Activated CD4-positive, alpha-beta T cell treated with anti-CD3 and anti-CD28 coated beads for 4 hours (primary cell): ENCODE results near the gene MAP4K4.

Experiments used
- DNase-seq, 2 donors: peaks; one replicate each; pipeline ENCODE4 v3.0.0-alpha.2; 2020

Gene MAP4K4

DNA sequence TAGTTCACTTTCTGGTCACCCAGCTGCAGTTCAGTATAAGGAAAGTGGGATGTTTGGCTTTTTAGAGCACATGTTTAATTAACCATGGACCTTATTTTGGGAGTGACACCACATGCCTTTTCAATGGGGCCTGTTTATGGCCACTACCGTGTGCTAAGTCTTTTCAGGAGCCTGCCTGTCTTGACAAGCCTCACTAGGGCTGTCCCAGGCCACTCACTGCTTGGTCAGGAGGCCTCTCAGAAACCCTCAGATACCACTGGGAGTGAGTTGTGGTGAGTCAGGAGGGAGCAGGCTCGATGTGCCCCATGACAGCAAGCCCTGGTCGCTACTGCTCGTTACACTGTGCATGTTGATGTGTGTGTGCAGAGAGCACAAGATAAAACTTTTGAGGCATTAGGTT, 123.0 kb downstream of the MAP4K4 start:
- no peak for DNase-seq

GRCh38 chr2:101821059-101821805, 123.7 kb downstream of the MAP4K4 start:
- DNase-seq, result no peak

DNA sequence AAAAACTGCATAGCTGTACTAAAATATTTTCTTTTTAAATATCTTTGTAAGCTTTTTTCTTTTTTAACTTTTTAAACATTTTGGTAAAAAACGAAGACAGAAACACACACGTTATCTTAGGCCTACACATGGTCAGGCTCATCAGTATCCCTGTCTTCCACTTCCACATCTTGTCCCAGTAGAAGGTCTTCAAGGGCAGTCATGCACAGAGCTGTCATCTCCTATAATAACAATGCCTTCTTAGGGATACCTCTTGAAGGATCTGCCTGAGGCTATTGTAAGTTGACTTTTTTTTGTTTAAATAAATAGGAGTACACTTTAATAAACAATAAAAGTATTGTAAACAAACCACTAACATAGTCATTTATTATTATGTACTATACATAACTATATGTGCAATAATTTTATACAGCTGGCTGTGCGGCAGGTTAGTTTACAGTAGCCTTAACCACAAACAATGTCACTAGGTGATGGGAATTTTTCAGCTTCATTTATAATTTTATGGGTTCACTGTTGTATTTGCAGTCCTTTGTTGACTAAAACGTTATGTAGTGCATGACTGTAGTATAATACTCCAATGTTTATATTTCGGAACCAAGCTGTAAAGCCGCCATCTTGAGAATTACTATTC, 124.4 kb downstream of the MAP4K4 start:
- DNase-seq, result no peak

DNA sequence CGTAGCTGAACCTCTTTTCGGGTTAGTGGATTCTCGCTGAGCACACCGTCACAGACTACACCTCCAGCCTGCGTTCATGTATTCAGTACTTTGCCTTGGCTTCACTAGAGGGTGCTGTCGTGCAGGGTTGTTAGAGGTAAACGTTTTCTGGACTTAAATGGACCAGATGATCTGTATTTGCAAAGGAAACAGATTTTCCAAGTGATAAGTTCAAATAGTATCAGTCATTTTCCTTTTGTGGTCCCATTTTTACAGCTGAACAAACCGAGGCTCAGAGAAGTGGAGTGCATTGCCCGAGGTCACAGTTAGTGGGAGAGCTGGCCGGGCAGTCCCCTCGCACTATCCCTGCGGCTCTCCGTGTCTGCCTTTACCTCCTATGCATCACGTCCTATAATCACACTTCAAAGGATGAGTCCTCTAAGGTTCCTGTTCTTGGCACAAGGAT, 125.9 kb downstream of the MAP4K4 start:
- peak; percentile 69 to 74 for DNase-seq

DNA sequence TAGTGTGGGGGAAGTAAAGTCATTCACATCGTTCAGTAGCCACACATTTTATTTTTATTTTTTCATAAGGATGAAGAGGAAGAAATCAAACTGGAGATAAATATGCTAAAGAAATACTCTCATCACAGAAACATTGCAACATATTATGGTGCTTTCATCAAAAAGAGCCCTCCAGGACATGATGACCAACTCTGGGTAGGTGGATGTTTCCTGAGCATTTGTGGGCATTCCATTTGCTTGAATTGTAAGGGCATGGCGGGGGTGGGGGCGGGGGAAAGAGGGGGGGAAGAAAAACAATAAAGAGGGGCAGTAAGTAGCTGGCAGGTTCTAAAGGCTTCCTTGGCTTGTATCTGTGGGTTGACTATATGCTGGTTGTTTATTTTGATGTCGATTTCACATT, 126.4 kb downstream of the MAP4K4 start:
- DNase-seq, result no peak

DNA sequence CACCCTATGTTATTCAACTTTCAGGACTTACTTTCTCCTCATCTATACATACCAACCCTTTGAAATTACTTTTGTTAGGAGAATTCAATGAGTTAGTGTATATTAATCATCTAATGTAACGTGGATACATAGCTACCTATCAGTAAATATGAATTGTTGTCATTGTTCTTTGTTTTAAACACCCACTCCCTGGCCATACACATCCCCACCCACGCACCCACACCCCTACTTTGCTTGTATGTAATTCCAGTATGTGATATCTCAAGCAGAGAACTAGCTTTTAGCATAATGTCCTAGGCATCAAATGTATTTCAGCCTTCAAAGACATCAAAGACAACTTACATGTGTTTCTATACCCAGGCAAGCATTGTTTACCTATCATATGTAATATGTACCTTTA, 129.2 kb downstream of the MAP4K4 start:
- DNase-seq, result no peak

- DNase-seq, result no peak
Observed at GRCh38 chr2:101827246-101827645, 129.7 kb downstream of the MAP4K4 start.

- DNase-seq, result no peak
Observed at GRCh38 chr2:101828257-101828656, 130.8 kb downstream of the MAP4K4 start.

- no peak for DNase-seq
Observed at GRCh38 chr2:101828673-101829334, 131.3 kb downstream of the MAP4K4 start.

DNA sequence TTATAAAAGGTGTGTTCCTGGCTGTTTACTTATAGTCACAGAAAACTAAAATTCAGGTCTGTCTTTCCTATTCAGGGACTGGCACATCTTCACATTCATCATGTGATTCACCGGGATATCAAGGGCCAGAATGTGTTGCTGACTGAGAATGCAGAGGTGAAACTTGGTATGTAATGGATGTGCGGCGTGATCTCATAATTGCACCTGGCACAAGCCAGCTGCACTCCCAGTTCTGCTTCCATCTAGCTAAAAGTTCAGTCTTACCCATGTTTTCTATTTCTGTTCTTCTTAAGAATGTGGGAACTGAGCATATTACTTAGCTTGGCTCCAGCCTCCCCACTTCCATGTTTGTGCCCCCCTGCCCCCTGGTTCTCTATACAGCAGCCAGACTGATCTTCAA, 131.9 kb downstream of the MAP4K4 start:
- no peak for DNase-seq

GRCh38 chr2:101830146-101830545, 132.6 kb downstream of the MAP4K4 start:
- DNase-seq, result no peak

GRCh38 chr2:101830555-101830954, 133.0 kb downstream of the MAP4K4 start:
- no peak for DNase-seq

GRCh38 chr2:101831351-101831865, 133.9 kb downstream of the MAP4K4 start:
- DNase-seq, result peak; percentile 51 to 67

DNA sequence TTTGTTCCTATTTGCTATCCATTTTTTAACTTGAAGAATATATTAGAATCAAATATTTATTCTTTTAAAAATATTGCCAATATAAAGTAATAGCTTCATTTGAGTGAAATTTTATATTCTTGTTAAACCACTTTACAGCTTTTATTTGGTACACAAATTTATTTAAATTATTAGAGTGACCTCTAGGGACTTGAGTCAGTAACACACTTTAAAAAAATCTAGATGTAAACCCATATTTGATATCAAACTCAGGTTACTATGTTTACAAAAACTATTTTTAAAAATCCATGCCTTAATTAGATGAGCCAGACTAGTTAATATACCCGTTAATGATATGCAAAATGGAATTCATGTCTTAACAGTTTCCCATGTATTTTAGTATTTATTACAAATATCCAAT, 134.6 kb downstream of the MAP4K4 start:
- no peak for DNase-seq

DNA sequence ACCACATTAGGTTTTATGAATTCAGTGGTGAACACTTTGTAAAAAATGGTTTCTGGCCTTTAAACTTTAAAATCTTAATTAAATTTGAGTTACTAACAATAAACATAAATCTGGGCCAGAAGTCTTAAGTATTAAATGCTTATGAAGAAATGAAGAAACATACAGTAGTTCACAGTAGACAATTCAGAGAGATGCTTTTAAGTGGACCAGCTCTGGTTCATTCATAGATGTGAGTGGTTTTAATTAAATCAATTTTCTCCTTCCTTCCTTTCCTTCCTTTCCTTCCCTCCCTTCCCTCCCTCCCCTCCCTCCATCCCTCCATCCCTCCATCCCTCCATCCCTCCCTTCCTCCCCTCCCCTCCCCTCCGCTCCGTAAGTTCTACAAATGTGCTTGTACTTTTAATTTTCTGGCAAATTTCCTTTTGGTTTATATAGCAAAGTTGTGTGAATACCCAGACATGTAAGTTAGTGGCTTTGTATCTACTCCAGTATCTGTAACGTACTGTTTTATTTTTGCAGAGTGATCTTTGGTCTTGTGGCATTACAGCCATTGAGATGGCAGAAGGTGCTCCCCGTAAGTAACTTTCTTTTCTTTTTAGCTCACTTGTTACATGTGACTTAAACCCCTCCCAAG, 136.5 kb downstream of the MAP4K4 start:
- DNase-seq, result no peak

GRCh38 chr2:101837354-101837753, 139.8 kb downstream of the MAP4K4 start:
- no peak for DNase-seq

DNA sequence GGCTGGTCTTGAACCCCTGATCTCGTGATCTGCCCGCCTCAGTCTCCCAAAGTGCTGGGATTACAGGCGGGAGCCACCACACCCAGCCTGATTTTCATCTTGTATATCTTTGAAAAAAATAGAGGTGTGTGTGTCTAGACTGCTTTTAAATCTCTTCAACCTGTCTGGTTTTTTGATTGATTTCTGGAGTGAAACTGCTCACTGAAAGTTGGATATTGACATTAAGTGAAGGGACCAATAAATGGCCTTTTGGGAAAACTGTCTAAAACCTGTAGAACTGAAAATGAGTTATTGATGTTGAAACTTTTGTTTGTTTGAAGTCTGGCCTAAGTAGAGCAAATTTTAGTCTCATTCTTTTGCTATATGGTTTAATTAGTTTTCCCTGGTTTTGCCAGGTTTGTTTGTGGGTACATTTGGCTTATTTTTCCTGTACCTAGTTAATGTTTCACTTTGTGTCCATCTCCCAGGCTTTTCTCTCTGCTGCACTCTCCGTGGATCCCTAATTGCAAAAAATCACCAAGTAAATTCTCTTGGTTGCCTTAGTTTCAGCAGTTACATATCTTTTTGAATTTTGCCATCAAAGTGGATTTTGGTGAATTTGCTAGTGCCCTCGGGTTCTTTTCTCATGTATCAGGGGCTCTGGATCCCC, 144.3 kb downstream of the MAP4K4 start:
- DNase-seq, result no peak

GRCh38 chr2:101842471-101842870, 145.0 kb downstream of the MAP4K4 start:
- no peak for DNase-seq

DNA sequence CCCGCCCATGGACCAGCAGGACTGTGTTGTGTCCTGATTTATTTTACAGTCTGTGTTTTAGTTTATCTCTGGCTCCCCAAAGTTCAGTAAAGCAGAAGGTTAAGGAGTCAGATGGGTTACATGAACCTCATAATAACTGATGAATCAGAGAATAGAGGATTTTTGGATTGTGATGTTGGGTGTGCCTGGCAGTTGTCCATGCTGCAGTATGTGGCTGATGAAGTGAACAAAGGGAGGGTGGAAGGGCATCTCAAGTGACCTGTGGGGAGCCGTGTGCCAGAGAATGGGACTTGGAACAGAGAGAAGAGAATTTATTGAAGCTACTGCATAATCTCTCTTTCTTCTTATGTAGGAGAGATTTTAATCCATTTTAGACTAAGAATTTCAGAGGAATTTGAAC, 145.5 kb downstream of the MAP4K4 start:
- DNase-seq, result no peak

DNA sequence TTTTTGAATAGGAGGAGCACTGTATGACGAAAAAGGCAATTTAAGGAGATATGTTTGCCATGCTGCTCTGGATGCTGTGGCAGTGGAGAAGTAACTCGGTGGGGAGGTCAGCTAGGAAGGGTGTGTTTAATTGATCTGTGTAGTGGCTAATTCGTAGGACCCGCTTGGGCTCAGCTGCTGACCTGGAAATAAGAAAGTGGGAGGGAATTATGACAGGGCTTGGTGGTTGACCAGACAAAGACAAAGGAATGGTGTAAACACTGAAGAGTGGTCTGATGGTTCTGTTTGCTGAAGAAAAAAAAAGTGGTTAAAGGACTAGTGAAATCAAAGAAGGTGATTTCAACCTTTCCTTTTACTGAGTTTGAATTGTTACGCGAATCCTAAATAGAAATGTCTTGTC, 146.0 kb downstream of the MAP4K4 start:
- no peak for DNase-seq

GRCh38 chr2:101844055-101844635, 146.6 kb downstream of the MAP4K4 start:
- no peak for DNase-seq

DNA sequence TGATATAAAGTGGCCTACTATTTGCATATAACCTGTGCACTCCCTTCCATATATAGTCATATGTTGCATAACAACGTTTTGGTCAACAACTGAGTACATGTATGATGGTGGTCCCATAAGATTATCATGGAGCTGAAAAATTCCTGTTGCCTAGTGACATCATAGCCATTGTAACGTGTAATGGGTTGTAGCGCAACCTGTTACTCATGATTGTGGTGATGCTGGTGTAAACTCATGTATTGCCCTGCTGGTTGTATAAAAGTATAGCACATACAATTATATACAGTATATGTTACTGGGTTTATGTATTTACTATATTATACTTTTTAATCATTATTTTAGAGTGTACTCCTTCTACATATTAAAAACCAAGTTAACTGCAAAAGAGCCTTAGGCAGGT, 149.5 kb downstream of the MAP4K4 start:
- no peak for DNase-seq
